Caco-2 (cell line): ENCODE measurements around the gene DNAJA4. TPM values are rescaled to one million over a fixed set of nuclear protein-coding genes. Genes with fewer than 3 reads are reported as not detected.

Experiments
- BruUV-seq: library from RNA; stranded (reverse); fragments of 400-500 nt; replicated peaks from 2 replicates; lab custom pipeline; 2021; lab: Mats Ljungman, UMichigan
- CTCF ChIA-PET: fragments of 300-600 bp; sonication (Branson Sonifier 250); formaldehyde crosslinking; loops from one replicate; lab custom pipeline; 2022; ENCODE audit warnings: antibody characterized with exemption; lab: Charles Lee
- POLR2A ChIA-PET: fragments of 300-600 bp; sonication (Branson Sonifier 250); formaldehyde crosslinking; loops from one replicate; lab custom pipeline; 2022; ENCODE audit warnings: antibody characterized with exemption; lab: Charles Lee
- DNase-seq, 2 experiments: peaks; one replicate each; pipeline versions ENCODE4 v3.0.0 to v3.0.0-alpha.2; 2020 to 2022
- H3K27me3 ChIP-seq: replicated peaks from 2 replicates; pipeline ENCODE4 v1.6.0; 2011; ENCODE audit warnings: low read length; ENCODE audit not compliant: control insufficient read depth, insufficient read depth
- H3K36me3 ChIP-seq: 2 replicates; pipeline ENCODE4 v1.5.1; 2011; ENCODE audit warnings: low read length; ENCODE audit not compliant: control insufficient read depth, insufficient read depth
- H3K4me1 ChIP-seq: fragments of 250-450 bp; sonication (Bioruptor Pico); 2 replicates; pipeline ENCODE4 v1.5.1; 2020; ENCODE audit warnings: mild to moderate bottlenecking
- H3K4me3 ChIP-seq: 2 replicates; pipeline ENCODE4 v1.5.1; 2011; ENCODE audit warnings: low read depth, mild to moderate bottlenecking, control low read depth, low read length
- H3K9me3 ChIP-seq: fragments of 250-450 bp; sonication (Bioruptor Pico); 2 replicates; pipeline ENCODE4 v1.5.1; 2020; ENCODE audit warnings: mild to moderate bottlenecking, moderate library complexity
- H3K27ac Mint-ChIP-seq: one replicate; pipeline ENCODE4 v1.8.0; 2022; ENCODE audit warnings: mixed read lengths; ENCODE audit not compliant: unreplicated experiment
- H3K27me3 Mint-ChIP-seq: one replicate; pipeline ENCODE4 v1.8.0; 2022; ENCODE audit warnings: mixed read lengths; ENCODE audit not compliant: insufficient read depth, unreplicated experiment
- H3K36me3 Mint-ChIP-seq: one replicate; pipeline ENCODE4 v1.8.0; 2022; ENCODE audit warnings: mild to moderate bottlenecking, mixed read lengths; ENCODE audit not compliant: insufficient read depth, unreplicated experiment
- H3K4me1 Mint-ChIP-seq: one replicate; pipeline ENCODE4 v1.8.0; 2022; ENCODE audit warnings: low read depth, mixed read lengths; ENCODE audit not compliant: unreplicated experiment
- H3K4me3 Mint-ChIP-seq: one replicate; pipeline ENCODE4 v1.8.0; 2022; ENCODE audit warnings: mild to moderate bottlenecking, moderate library complexity, mixed read lengths; ENCODE audit not compliant: unreplicated experiment
- H3K9me3 Mint-ChIP-seq: one replicate; pipeline ENCODE4 v1.8.0; 2022; ENCODE audit warnings: mixed read lengths; ENCODE audit not compliant: unreplicated experiment
- intact Hi-C: fragments of 100-400 bp; cut with micrococcal nuclease; formaldehyde crosslinking; loops from one replicate; pipeline ENCODE4 v1.10.0; 2022; ENCODE audit not compliant: unreplicated experiment
- total RNA-seq: library from RNA; stranded (reverse); gene quantifications from 2 replicates; pipeline ENCODE4 v1.2.3, GENCODE V29; 2022
- TF ChIP-seq, protein P1 (sequence below), 2 experiments: fragments of 200-600 bp in 1 of 2; IDR thresholded peaks; 1 replicate in 1 of 2; 2 replicates in 1 of 2; pipeline versions ENCODE4 v1.5.1 to v1.8.0; 2011 to 2022; ENCODE audit warnings: antibody characterized with exemption in 1 of 2, control low read depth in 1 of 2, inconsistent platforms in 1 of 2, low read depth in 1 of 2, low read length in 1 of 2, mild to moderate bottlenecking in 1 of 2, moderate library complexity in 1 of 2; ENCODE audit not compliant: insufficient read depth in 1 of 2, severe bottlenecking in 1 of 2, unreplicated experiment in 1 of 2

DNAJA4 gene
- total RNA-seq, 1 experiment from 2014 or later: 1.1 TPM

DNA sequence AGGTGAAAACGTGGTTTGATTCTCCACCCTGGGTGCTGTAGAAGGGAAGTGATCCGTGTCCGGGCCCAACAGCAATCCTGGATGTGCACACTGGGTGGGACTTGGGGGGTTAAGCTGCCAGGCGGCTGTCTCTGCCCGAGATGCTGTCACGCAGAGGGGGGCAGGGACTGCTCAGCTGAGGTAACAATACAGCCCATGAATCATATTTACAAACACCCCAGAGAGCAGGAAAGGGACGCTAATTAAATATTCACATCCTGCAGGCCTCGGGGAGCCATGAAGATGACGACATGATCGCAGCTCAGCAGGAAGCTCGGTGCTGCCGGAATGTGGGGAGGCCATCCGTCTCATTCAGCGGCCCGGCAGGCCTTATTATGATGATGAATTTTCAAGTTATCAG is 57.9 kb downstream of the DNAJA4 start:
- Histone ChIP-seq H3K27me3 (no peaks in the 10 kb centered on the region), H3K4me3 (no peak overlapping the region), H3K4me1 (peaks cover 11% of the 10 kb centered on the region), H3K9me3 (no peaks in the 10 kb centered on the region), H3K36me3 (no peaks in the 10 kb centered on the region)
- peaks cover 8% of the 10 kb centered on the region for H3K4me1 Mint-ChIP-seq
- no peaks in the 10 kb centered on the region for H3K36me3 Mint-ChIP-seq
- BruUV-seq: no TSS peak
- ChIA-PET POLR2A (no interaction called here), CTCF (no interaction called here)
- intact Hi-C loops: no loop called here
- H3K27me3 Mint-ChIP-seq: no peaks in the 10 kb centered on the region
- TF ChIP-seq, protein P1, sequence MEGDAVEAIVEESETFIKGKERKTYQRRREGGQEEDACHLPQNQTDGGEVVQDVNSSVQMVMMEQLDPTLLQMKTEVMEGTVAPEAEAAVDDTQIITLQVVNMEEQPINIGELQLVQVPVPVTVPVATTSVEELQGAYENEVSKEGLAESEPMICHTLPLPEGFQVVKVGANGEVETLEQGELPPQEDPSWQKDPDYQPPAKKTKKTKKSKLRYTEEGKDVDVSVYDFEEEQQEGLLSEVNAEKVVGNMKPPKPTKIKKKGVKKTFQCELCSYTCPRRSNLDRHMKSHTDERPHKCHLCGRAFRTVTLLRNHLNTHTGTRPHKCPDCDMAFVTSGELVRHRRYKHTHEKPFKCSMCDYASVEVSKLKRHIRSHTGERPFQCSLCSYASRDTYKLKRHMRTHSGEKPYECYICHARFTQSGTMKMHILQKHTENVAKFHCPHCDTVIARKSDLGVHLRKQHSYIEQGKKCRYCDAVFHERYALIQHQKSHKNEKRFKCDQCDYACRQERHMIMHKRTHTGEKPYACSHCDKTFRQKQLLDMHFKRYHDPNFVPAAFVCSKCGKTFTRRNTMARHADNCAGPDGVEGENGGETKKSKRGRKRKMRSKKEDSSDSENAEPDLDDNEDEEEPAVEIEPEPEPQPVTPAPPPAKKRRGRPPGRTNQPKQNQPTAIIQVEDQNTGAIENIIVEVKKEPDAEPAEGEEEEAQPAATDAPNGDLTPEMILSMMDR (IDR thresholded peaks at IDR 0.05; ENCODE audit: insufficient read depth in 1 of 2, low read depth in 1 of 2, low read length in 1 of 2, severe bottlenecking in 1 of 2, unreplicated experiment in 1 of 2): no peak
- no peak for DNase-seq
- H3K27ac Mint-ChIP-seq: no peak overlapping the region
- no peak overlapping the region for H3K4me3 Mint-ChIP-seq
- H3K9me3 Mint-ChIP-seq: no peaks in the 10 kb centered on the region

DNA sequence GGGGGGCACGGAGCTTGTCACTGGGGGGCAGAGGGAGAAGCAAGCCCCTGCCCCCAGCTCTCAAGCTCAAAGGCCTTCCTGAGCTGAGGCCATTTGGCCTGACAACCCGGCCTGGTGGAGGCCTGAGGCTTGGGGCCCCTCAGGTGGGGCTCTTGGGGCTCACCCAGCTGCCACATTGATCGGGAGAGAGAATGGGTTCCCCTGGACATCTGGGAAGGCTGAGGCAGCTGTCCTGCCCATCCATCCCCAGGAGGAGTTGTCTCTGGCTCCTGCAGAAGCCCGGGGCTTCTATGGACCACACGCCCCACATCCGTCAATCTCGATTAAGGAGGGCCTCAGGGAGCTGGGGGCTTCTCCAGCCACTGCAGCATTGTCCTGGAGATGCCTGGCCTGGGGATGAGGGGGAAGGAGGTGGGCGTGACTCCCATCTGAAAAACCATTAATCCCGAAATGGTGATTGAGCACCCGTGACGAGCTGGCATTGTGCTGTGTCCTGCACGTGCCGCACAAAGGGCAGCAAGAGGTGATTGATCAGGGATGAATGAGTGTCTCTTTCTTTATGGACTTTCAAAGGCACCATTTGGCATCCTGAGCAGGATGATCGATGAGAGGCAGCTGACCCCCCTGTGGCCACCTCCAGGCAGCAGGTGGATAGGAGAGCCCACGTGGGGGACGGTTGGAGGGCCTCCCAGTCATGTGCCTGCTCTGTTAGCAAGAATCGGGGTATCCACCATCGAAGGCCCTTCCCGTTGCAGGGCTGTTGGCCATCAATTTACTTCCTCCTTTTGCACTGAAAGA is 58.6 kb downstream of the DNAJA4 start:
- TF ChIP-seq, protein P1 (IDR thresholded peaks at IDR 0.05; ENCODE audit: insufficient read depth in 1 of 2, low read depth in 1 of 2, low read length in 1 of 2, severe bottlenecking in 1 of 2, unreplicated experiment in 1 of 2): no peak
- peaks cover 11% of the 10 kb centered on the region for H3K4me1 ChIP-seq
- ChIA-PET CTCF (no interaction called here), POLR2A (no interaction called here)
- DNase-seq: no peak
- no peak overlapping the region for H3K27ac Mint-ChIP-seq
- no peaks in the 10 kb centered on the region for H3K9me3 ChIP-seq
- no peak overlapping the region for H3K4me3 Mint-ChIP-seq
- peaks cover 8% of the 10 kb centered on the region for H3K4me1 Mint-ChIP-seq
- no peak overlapping the region for H3K4me3 ChIP-seq
- H3K27me3 ChIP-seq: no peaks in the 10 kb centered on the region
- H3K27me3 Mint-ChIP-seq: no peaks in the 10 kb centered on the region
- H3K9me3 Mint-ChIP-seq: no peaks in the 10 kb centered on the region
- H3K36me3 ChIP-seq: no peaks in the 10 kb centered on the region
- H3K36me3 Mint-ChIP-seq: no peaks in the 10 kb centered on the region
- BruUV-seq: no TSS peak
- intact Hi-C loops: no loop called here

DNA sequence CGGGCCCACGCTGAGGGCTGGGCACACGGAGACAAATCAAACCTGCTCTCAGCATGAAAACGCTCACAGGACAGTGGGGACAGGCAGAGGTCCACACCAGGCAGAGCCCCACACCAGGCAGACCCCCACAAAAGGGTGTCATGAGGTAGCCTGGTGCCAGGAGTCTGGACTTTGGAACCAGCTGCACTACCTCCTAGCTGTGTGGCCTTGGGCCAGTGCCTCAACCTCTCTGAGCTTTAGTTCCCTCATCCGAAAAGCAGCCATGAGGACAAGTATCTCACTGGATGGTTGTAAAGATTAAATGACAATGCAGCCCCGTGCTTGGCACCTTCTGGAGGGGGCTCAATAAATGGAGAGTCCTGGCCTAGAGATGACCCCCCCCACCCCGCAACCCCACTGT is 59.3 kb downstream of the DNAJA4 start:
- BruUV-seq: no TSS peak
- ChIA-PET POLR2A (no interaction called here), CTCF (no interaction called here)
- no peaks in the 10 kb centered on the region for H3K36me3 Mint-ChIP-seq
- TF ChIP-seq, protein P1 (IDR thresholded peaks at IDR 0.05; ENCODE audit: insufficient read depth in 1 of 2, low read depth in 1 of 2, low read length in 1 of 2, severe bottlenecking in 1 of 2, unreplicated experiment in 1 of 2): no peak
- H3K4me3 Mint-ChIP-seq: no peak overlapping the region
- intact Hi-C loops: no loop called here
- H3K4me3 ChIP-seq: no peak overlapping the region
- H3K27me3 ChIP-seq: no peaks in the 10 kb centered on the region
- DNase-seq: no peak
- peaks cover 8% of the 10 kb centered on the region for H3K4me1 Mint-ChIP-seq
- no peaks in the 10 kb centered on the region for H3K9me3 Mint-ChIP-seq
- no peaks in the 10 kb centered on the region for H3K9me3 ChIP-seq
- H3K4me1 ChIP-seq: peaks cover 11% of the 10 kb centered on the region
- no peaks in the 10 kb centered on the region for H3K36me3 ChIP-seq
- H3K27me3 Mint-ChIP-seq: no peaks in the 10 kb centered on the region
- no peak overlapping the region for H3K27ac Mint-ChIP-seq
